GM19193 (cell line): ENCODE data around the gene SH3TC1.

Source experiments
- POLR2A ChIP-seq: IDR thresholded peaks from 4 replicates; pipeline ENCODE4 v1.6.1; 2011; ENCODE audit not compliant: insufficient read depth, insufficient read length; ENCODE audit errors: extremely low read depth

Gene SH3TC1

GRCh38 chr4:8198906-8199593 is at the start of gene SH3TC1:
TSS of gene SH3TC1 (plus strand) at chr4:8199290. CDS start at chr4:8205195, 5,905 bp downstream.
- peak; percentile 65 for TF ChIP-seq POLR2A

- TF ChIP-seq POLR2A = no peak
Observed at GRCh38 chr4:8149664-8150063, 49.4 kb upstream of the SH3TC1 start.

- TF ChIP-seq POLR2A = no peak
Observed at GRCh38 chr4:8150152-8151090, 48.7 kb upstream of the SH3TC1 start.

GRCh38 chr4:8151165-8151650 is 47.9 kb upstream of the SH3TC1 start:
- no peak for TF ChIP-seq POLR2A

- no peak for TF ChIP-seq POLR2A
Observed at GRCh38 chr4:8152090-8152864, 46.8 kb upstream of the SH3TC1 start.

- no peak for TF ChIP-seq POLR2A
Observed at GRCh38 chr4:8152865-8153257, 46.2 kb upstream of the SH3TC1 start.

- TF ChIP-seq POLR2A = no peak
Observed at GRCh38 chr4:8153441-8153840, 45.6 kb upstream of the SH3TC1 start.

- TF ChIP-seq POLR2A = no peak
Observed at GRCh38 chr4:8155048-8155447, 44.0 kb upstream of the SH3TC1 start.

- no peak for TF ChIP-seq POLR2A
Observed at GRCh38 chr4:8155660-8156421, 43.2 kb upstream of the SH3TC1 start.

GRCh38 chr4:8156617-8157016 is 42.5 kb upstream of the SH3TC1 start:
- no peak for TF ChIP-seq POLR2A

- no peak for TF ChIP-seq POLR2A
Observed at GRCh38 chr4:8157496-8157895, 41.6 kb upstream of the SH3TC1 start.

GRCh38 chr4:8157944-8158709 is 41.0 kb upstream of the SH3TC1 start:
- TF ChIP-seq POLR2A = no peak

- peak; percentile 70 for TF ChIP-seq POLR2A
Observed at GRCh38 chr4:8158710-8159536, 40.2 kb upstream of the SH3TC1 start, which contains the start of gene ABLIM2. TSS of gene ABLIM2 (minus strand) at chr4:8158813. CDS start at chr4:8158689, 124 bp downstream.
